IPS-18c (cell line): Measurements from ENCODE around the gene ARFGAP3.

Experiments used
- H3K4me3 ChIP-seq: 2 replicates; pipeline ENCODE4 v1.7.0; 2013; ENCODE audit warnings: low read depth, mild to moderate bottlenecking, low read length, moderate library complexity; ENCODE audit not compliant: insufficient read depth
- H3K9me3 ChIP-seq: one replicate; pipeline ENCODE4 v1.6.1; 2013; ENCODE audit warnings: mild to moderate bottlenecking, low read length, moderate library complexity; ENCODE audit not compliant: control insufficient read depth, insufficient read depth

The ARFGAP3 gene

GRCh38 chr22:42844756-42845155, 12.3 kb downstream of the ARFGAP3 start:
- no peak overlapping the region for H3K4me3 ChIP-seq

DNA sequence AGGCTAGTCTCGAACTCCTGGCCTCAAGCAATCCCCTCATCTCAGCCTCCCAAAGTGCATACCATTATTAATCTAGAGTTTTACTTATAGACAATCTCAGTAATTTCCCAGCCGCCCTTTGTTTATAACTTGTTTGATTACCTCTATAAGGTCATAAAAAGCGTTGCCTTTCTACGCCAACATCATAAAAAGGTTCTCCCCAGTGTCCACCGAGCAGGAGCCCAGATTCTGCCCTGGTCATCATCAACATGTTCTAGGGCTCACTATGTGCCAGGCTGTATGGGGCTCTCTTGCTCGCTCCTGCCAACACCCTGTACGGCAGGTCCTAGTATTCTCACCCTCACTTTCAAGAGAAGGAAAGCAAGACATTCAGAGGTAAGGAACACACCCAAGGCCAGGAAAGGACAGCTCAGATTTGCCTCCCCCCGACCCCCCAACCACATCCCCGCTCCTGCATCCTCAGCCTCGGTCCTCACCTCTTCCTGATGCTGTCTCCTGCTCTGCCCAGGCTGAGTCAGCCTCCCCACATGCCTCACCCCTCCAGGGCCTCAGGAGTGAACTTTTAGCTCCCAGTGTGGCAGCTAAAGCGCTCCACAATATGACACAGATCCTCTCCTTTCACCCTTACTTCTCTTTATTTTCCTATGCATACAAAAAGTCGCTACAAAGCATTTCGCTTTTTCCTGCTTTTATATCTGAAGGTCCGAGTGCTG, 14.3 kb downstream of the ARFGAP3 start:
- H3K9me3 ChIP-seq: no peaks in the 10 kb centered on the region
- no peak overlapping the region for H3K4me3 ChIP-seq

More at GRCh38 chr22:42844756-42845155, 12.3 kb downstream of the ARFGAP3 start:
- H3K9me3 ChIP-seq: no peaks in the 10 kb centered on the region

DNA sequence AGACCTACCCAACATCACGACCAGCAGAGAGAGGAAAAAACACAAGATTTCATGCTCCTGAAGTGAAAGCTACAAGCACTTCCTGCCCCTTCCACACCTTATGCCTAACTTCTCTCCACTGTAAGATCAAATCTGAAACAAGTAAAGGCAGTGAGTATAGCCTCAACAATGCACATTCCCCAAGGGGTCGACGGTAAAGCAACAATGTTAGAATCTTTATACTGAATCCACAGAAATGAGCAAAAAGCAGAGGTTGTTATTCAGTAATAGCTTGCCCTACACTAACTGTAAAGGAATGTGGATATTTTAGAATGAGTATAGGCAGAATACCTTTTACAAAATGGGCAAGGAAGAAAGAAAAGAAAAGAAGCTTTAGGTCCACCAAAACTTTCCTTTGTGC, 15.6 kb downstream of the ARFGAP3 start:
- no peaks in the 10 kb centered on the region for H3K9me3 ChIP-seq
- no peak overlapping the region for H3K4me3 ChIP-seq

- no peak overlapping the region for H3K4me3 ChIP-seq
- H3K9me3 ChIP-seq: no peaks in the 10 kb centered on the region
These were observed 19.5 kb downstream of the ARFGAP3 start for GRCh38 chr22:42837556-42837955.

DNA sequence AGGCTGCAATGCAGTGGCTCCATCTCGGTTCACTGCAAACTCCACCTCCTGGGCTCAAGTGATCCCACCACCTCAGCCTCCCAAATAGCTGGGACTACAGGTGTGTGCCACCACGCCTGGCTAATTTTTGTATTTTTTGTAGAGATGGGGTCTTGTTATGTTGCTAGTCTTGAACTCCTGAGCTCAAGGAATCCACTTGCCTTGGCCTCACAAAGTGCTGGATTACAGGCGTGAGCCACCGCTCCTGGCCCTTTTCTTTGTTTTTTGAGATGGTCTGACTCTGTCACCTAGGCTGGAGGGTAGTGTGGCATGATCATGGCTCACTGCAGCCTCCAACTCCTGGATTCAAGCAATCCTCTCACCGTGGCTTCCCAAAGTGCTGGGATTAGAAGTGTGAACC, 21.0 kb downstream of the ARFGAP3 start:
- no peak overlapping the region for H3K4me3 ChIP-seq
- no peaks in the 10 kb centered on the region for H3K9me3 ChIP-seq

DNA sequence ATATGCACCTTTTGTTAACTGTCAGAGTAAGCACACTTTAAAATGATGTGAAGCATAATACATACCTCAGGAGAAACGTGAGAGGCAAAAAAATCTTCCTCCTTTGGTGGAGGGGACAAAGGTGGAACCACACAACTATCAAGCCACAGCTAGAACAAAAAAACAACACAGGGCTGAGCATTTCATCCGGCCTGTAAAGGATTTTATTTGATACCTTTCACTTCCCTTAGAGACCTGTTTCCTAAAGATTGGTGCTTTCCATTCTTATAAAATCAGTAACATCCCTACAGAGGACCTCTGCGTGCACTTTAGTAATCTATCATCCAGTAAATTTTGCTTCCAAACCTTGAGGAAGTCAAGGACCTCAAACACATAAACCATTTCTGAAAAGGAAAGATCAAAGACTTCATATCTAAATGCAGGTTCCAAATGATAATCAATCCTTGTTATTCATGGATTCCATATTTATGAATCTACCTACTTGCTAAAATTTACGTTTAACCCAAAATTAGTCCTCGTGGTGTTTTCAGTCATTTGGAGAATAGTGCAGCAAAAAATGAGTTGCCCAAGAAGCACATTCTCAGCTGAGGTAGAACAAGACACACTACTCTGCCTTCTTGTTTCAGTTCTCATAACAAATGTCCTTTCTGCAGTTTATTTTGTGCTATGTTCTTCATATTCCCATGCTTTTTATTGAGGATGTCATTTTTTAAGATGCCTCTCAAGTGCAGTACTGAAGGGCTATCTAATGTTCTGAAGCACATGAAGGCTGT, 22.7 kb downstream of the ARFGAP3 start:
- no peaks in the 10 kb centered on the region for H3K9me3 ChIP-seq
- no peak overlapping the region for H3K4me3 ChIP-seq

DNA sequence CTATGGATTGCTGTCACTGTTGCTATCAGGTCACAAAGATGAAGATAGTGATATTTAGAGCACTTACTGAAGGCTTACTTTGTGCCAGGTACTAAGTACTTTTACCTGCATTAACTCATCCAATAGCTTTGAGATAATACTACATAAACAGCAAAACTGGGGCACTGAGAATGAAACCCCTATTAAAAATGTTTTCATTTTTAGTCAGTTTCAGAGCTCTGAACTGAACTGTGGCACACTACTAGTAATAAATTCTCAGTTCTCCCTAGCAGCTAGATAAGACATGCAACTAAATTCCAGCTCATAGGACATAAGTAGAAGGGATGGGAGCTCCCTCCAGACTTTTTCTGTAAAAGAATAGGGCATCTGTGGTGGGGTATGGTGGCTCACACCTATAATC, 24.0 kb downstream of the ARFGAP3 start:
- no peaks in the 10 kb centered on the region for H3K9me3 ChIP-seq
- no peak overlapping the region for H3K4me3 ChIP-seq

- H3K9me3 ChIP-seq: no peaks in the 10 kb centered on the region
- H3K4me3 ChIP-seq: no peak overlapping the region
These were observed 25.4 kb downstream of the ARFGAP3 start for GRCh38 chr22:42831712-42832111.

GRCh38 chr22:42830161-42830560, 26.9 kb downstream of the ARFGAP3 start:
- Histone ChIP-seq H3K4me3 (no peak overlapping the region), H3K9me3 (no peaks in the 10 kb centered on the region)

- H3K4me3 ChIP-seq: no peak overlapping the region
- no peaks in the 10 kb centered on the region for H3K9me3 ChIP-seq
These were observed 27.8 kb downstream of the ARFGAP3 start for GRCh38 chr22:42829302-42829701.

DNA sequence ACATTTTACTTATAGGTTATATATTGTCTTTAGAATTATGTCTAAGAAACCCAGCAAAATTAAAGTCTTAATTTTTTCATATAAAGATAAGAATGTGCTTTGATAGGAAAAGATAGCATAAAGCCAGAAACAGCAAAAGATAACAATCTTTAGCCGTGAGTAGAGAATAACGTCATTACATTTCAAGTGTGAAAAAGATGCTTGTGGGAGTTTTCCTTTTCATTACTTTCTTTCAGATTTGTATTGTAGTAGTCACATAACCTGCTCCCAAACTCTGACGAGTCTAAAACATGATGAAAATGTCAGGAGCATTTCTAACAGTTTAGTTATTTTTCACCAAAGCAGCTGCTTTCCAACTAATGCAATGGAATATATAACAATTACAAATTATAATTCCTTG, 31.3 kb downstream of the ARFGAP3 start:
- Histone ChIP-seq H3K9me3 (peaks cover 4% of the 10 kb centered on the region), H3K4me3 (no peak overlapping the region)

GRCh38 chr22:42821386-42821785, 35.7 kb downstream of the ARFGAP3 start:
- Histone ChIP-seq H3K4me3 (no peak overlapping the region), H3K9me3 (peaks cover 4% of the 10 kb centered on the region)

GRCh38 chr22:42820045-42820763, 36.9 kb downstream of the ARFGAP3 start:
- no peak overlapping the region for H3K4me3 ChIP-seq
- peaks cover 4% of the 10 kb centered on the region for H3K9me3 ChIP-seq

DNA sequence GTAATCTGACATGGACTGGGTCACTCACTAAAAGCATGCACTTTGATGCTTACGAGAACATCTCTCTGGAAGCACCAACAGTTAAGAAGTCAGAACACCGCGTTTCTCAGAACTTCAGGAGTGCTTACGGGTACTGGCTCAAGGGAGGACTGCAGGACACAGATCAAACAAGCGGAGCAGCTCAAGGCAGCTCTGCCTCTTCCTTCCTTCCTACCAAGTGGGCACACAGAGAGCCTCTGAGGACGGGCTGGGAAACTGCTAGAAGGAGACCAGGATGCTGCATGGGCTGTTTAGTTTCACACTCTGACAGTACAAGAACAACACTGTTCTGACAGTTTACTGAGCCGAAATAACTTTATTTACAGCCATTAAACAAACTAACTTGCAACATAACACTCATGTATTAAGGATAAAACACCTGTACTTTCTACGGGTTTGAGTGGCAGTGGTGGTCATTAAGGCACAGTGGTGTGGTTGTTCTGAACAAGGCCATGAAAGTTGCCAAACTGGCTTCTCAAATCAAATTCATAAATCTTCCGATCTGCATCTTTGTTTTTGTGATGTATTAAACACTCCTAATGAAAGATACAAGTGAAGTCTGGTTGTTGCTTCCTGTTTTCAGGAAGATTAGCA, 37.5 kb downstream of the ARFGAP3 start:
- H3K4me3 ChIP-seq: no peak overlapping the region
- H3K9me3 ChIP-seq: peaks cover 4% of the 10 kb centered on the region

DNA sequence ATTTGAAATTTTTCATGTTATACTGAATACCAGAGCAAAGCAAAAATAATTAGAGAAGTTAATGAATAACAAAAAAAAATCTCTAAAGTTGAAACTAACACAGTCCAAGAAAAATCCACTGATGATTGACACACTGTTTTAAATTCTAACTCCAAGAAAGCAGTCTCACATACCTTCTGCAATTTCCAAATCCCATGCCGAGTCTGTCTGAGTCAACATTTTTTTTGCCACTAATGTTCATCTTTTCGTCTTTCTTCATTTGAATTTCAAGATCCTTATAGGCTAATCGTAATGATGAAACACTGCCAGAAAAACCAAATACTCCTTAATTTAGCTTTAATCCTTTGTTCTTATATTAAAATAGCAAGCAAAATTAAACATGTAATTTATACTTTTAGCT, 39.5 kb downstream of the ARFGAP3 start:
- H3K9me3 ChIP-seq: peaks cover 4% of the 10 kb centered on the region
- H3K4me3 ChIP-seq: no peak overlapping the region

DNA sequence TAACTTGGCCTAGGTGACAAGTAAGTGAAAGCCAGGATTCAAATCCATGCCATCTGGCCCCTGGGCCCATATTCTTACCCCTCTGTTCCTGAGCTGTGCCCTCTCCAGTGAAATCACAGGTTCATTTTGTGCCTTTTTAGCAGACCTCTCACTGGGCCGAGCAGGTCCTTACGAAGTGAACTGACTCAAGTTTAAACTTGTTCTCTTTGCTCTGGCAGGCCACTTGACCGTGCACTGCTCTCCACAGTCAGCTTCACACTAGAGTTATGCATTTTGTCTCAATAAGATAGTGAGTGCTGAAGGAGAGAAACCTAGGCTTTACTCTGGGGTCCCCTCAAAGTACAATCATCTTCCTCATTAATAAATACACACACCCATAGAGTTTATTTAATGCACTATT, 40.7 kb downstream of the ARFGAP3 start:
- H3K4me3 ChIP-seq: no peak overlapping the region
- H3K9me3 ChIP-seq: no peaks in the 10 kb centered on the region

GRCh38 chr22:42814616-42815015, 42.5 kb downstream of the ARFGAP3 start:
- no peaks in the 10 kb centered on the region for H3K9me3 ChIP-seq
- H3K4me3 ChIP-seq: no peak overlapping the region
